Inferior parietal cortex (tissue), 1 donor: ENCODE results near the gene MICAL2.

Experiments
- DNase-seq: peaks from one replicate; pipeline ENCODE4 v3.0.0-alpha.2; 2016; ENCODE audit errors: extremely low spot score

MICAL2 gene

GRCh38 chr11:12099132-12099873, 11.1 kb upstream of the MICAL2 start:
- DNase-seq = no peak

- no peak for DNase-seq
These were observed 10.0 kb upstream of the MICAL2 start for GRCh38 chr11:12100429-12100828.

GRCh38 chr11:12100841-12101242, 9.5 kb upstream of the MICAL2 start:
- peak; percentile 90 for DNase-seq

GRCh38 chr11:12101318-12101717, 9.1 kb upstream of the MICAL2 start:
- DNase-seq = no peak

GRCh38 chr11:12102588-12103410, 7.6 kb upstream of the MICAL2 start:
- DNase-seq = no peak

GRCh38 chr11:12103411-12104225, 6.8 kb upstream of the MICAL2 start:
- no peak for DNase-seq

- no peak for DNase-seq
These were observed 4.9 kb upstream of the MICAL2 start for GRCh38 chr11:12105471-12105870.

GRCh38 chr11:12106101-12106500, 4.3 kb upstream of the MICAL2 start:
- no peak for DNase-seq

- no peak for DNase-seq
These were observed 3.9 kb upstream of the MICAL2 start for GRCh38 chr11:12106501-12106900.

GRCh38 chr11:12108875-12109453, 1.4 kb upstream of the MICAL2 start:
- no peak for DNase-seq

GRCh38 chr11:12109591-12110196, 696 bp upstream of the MICAL2 start:
- no peak for DNase-seq

GRCh38 chr11:12110714-12111548, 541 bp downstream of the MICAL2 start:
- DNase-seq = no peak

GRCh38 chr11:12111549-12112520, 1.4 kb downstream of the MICAL2 start:
- no peak for DNase-seq

GRCh38 chr11:12112750-12113149, 2.4 kb downstream of the MICAL2 start:
- DNase-seq = no peak

GRCh38 chr11:12113294-12113693, 2.9 kb downstream of the MICAL2 start:
- DNase-seq = no peak

- DNase-seq = no peak
These were observed 4.0 kb downstream of the MICAL2 start for GRCh38 chr11:12114193-12115033.

- no peak for DNase-seq
These were observed 6.1 kb downstream of the MICAL2 start for GRCh38 chr11:12116425-12117032.

GRCh38 chr11:12117200-12117599, 6.8 kb downstream of the MICAL2 start:
- no peak for DNase-seq
